Measurements from ENCODE around the gene AKR1C8. TPM values are rescaled to one million over a fixed set of nuclear protein-coding genes. Genes with fewer than 3 reads are reported as not detected.
"Not testable (repeated sequence)": the region's sequence is repeated elsewhere in the genome, so short reads cannot be mapped to it uniquely, and the experiment has no call there.

The AKR1C8 gene
- total and polyA plus RNA-seq, 9 of the 15 experiments (the other 6 are each of a cell fraction or from before 2014, with no cell fraction given): 0.03 to 0.29 (median 0.08) TPM

DNA sequence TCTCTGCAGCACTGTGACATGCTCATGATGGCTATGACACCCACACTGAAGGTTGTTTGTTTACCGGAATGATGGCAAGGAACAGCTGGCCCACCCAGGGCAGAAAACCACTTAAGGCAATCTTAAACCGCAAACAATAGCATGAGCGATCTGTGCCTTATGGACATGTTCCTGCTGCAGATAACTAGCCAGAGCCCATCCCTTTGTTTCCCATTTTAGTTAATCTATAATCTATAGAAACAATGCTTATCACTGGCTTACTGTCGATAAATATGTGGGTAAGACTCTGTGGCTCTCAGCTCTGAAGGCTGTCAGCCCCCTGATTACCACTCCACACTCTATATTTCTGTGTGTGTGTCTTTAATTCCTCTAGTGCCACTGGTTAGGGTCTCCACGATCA lies 65.0 kb downstream of the AKR1C8 start:
- H3K27me3 ChIP-seq (ENCODE audit: control insufficient read depth in 2 of 2, insufficient read depth in 2 of 2, low read length in 2 of 2); intact Hi-C loops (cut with micrococcal nuclease); H3K4me3 ChIP-seq; H3K4me2 ChIP-seq (ENCODE audit: insufficient read depth, low read length); in situ Hi-C loops (cut with MboI); H3K4me1 ChIP-seq (replicated peaks in 1 of 2; ENCODE audit: control insufficient read depth in 2 of 2, insufficient read depth in 2 of 2, low read length in 2 of 2); H2AFZ ChIP-seq (ENCODE audit: low read depth, low read length); BruUV-seq (replicated peaks); H3K36me3 ChIP-seq (ENCODE audit: control insufficient read depth, insufficient read depth, low read length); H3K27ac ChIP-seq (ENCODE audit: extremely low read depth, low read depth, low read length); ATAC-seq; H3K9me3 ChIP-seq (replicated peaks; ENCODE audit: control insufficient read depth, insufficient read depth, low read depth, low read length); H3K9me1 ChIP-seq (ENCODE audit: control insufficient read depth, insufficient read depth, low read length); FAIRE-seq; DNase-seq (ENCODE audit: extremely low read depth in 1 of 4, low spot score in 3 of 4); H3K9ac ChIP-seq (ENCODE audit: insufficient read depth in 1 of 2, low read depth in 2 of 2, low read length in 2 of 2); H4K20me1 ChIP-seq (replicated peaks; ENCODE audit: control insufficient read depth, insufficient read depth, low read length); H3K79me2 ChIP-seq (ENCODE audit: control insufficient read depth, insufficient read depth, low read length); CTCF ChIA-PET (ENCODE audit: low intra/inter-chr PET ratio); POLR2A ChIA-PET: not testable (repeated sequence)
- 34% methylated on average over 5 of the region's 5 CpGs for WGBS (ENCODE audit: insufficient coverage, low coverage, missing lambda C conversion rate)

DNA sequence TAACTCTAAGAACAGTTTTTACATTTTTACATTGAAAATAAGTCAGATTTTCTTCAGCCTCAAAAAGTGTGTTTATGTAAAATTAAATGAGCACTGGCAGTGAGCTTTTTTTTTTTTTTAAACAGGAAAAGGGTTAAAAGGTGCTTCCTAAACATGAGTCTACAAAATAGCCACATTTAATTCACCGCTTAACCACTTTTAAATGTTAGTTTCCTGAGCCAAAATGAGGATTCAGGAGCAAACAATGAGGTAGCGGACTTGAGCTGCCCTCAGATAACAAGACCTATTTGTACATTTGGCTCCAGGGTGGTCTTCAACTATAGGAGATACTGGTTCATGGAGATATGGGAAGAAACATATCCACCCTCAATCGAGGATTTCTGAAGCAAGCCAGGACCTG lies 67.9 kb downstream of the AKR1C8 start:
- H3K27me3 ChIP-seq (ENCODE audit: control insufficient read depth in 2 of 2, insufficient read depth in 2 of 2, low read length in 2 of 2): no peaks in the 10 kb centered on the region
- intact Hi-C loops (cut with micrococcal nuclease) (no loop called here), in situ Hi-C loops (cut with MboI) (no loop called here)
- H3K36me3 ChIP-seq (ENCODE audit: control insufficient read depth, insufficient read depth, low read length): no peaks in the 10 kb centered on the region
- FAIRE-seq: no peak
- ATAC-seq: no peak
- no TSS peak for BruUV-seq (replicated peaks)
- 14% methylated on average over 3 of the region's 3 CpGs for WGBS (ENCODE audit: insufficient coverage, low coverage, missing lambda C conversion rate)
- DNase-seq (ENCODE audit: extremely low read depth in 1 of 4, low spot score in 3 of 4): no peak
- no peak overlapping the region for H3K9ac ChIP-seq (ENCODE audit: insufficient read depth in 1 of 2, low read depth in 2 of 2, low read length in 2 of 2)
- CTCF ChIA-PET (ENCODE audit: low intra/inter-chr PET ratio): no interaction called here
- H3K4me1 ChIP-seq (replicated peaks in 1 of 2; ENCODE audit: control insufficient read depth in 2 of 2, insufficient read depth in 2 of 2, low read length in 2 of 2): no peaks in the 10 kb centered on the region
- no peaks in the 10 kb centered on the region for H3K9me1 ChIP-seq (ENCODE audit: control insufficient read depth, insufficient read depth, low read length)
- no peaks in the 10 kb centered on the region for H4K20me1 ChIP-seq (replicated peaks; ENCODE audit: control insufficient read depth, insufficient read depth, low read length)
- no peak overlapping the region for H2AFZ ChIP-seq (ENCODE audit: low read depth, low read length)
- peaks cover 2% of the 10 kb centered on the region; the same call in 1 of the 2 replicates for H3K9me3 ChIP-seq (replicated peaks; ENCODE audit: control insufficient read depth, insufficient read depth, low read depth, low read length)
- no peak overlapping the region for H3K4me3 ChIP-seq
- no peak overlapping the region for H3K27ac ChIP-seq (ENCODE audit: extremely low read depth, low read depth, low read length)
- no peak overlapping the region for H3K4me2 ChIP-seq (ENCODE audit: insufficient read depth, low read length)
- H3K79me2 ChIP-seq (ENCODE audit: control insufficient read depth, insufficient read depth, low read length): no peaks in the 10 kb centered on the region
- POLR2A ChIA-PET: interaction anchor here (1.2 kb wide), 1 partner anchor 15 kb away, joined by 3 read pairs; no protein-coding TSS in a partner anchor
- TF ChIP-seq, protein P1, sequence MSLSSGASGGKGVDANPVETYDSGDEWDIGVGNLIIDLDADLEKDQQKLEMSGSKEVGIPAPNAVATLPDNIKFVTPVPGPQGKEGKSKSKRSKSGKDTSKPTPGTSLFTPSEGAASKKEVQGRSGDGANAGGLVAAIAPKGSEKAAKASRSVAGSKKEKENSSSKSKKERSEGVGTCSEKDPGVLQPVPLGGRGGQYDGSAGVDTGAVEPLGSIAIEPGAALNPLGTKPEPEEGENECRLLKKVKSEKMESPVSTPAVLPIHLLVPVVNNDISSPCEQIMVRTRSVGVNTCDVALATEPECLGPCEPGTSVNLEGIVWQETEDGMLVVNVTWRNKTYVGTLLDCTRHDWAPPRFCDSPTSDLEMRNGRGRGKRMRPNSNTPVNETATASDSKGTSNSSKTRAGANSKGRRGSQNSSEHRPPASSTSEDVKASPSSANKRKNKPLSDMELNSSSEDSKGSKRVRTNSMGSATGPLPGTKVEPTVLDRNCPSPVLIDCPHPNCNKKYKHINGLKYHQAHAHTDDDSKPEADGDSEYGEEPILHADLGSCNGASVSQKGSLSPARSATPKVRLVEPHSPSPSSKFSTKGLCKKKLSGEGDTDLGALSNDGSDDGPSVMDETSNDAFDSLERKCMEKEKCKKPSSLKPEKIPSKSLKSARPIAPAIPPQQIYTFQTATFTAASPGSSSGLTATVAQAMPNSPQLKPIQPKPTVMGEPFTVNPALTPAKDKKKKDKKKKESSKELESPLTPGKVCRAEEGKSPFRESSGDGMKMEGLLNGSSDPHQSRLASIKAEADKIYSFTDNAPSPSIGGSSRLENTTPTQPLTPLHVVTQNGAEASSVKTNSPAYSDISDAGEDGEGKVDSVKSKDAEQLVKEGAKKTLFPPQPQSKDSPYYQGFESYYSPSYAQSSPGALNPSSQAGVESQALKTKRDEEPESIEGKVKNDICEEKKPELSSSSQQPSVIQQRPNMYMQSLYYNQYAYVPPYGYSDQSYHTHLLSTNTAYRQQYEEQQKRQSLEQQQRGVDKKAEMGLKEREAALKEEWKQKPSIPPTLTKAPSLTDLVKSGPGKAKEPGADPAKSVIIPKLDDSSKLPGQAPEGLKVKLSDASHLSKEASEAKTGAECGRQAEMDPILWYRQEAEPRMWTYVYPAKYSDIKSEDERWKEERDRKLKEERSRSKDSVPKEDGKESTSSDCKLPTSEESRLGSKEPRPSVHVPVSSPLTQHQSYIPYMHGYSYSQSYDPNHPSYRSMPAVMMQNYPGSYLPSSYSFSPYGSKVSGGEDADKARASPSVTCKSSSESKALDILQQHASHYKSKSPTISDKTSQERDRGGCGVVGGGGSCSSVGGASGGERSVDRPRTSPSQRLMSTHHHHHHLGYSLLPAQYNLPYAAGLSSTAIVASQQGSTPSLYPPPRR (CRISPR knock-in tag; IDR thresholded peaks at IDR 0.05; ENCODE audit: borderline replicate concordance): no peak
- TF ChIP-seq DACH1 (IDR thresholded peaks at IDR 0.05; ENCODE audit: partially characterized antibody) (no peak), GTF2A2 (tag; IDR thresholded peaks at IDR 0.05) (no peak), CBX8 (IDR thresholded peaks at IDR 0.05; ENCODE audit: borderline replicate concordance, extremely low read depth, low read depth, low read length, poor library complexity, severe bottlenecking) (no peak)

Data from K562 (cell line).